Body of pancreas (tissue), 4 donors: ENCODE measurements around the gene STRBP. TPM values are rescaled to one million over a fixed set of nuclear protein-coding genes. Genes with fewer than 3 reads are reported as not detected.
"Not testable (repeated sequence)": the region's sequence is repeated elsewhere in the genome, so short reads cannot be mapped to it uniquely, and the experiment has no call there.

ENCODE experiments used
- ATAC-seq: fragments of 150-250 bp; one replicate; pipeline ENCODE4 v1.9.1; 2016
- DNase-seq, 4 donors: peaks; one replicate each; pipeline ENCODE4 v3.0.0-alpha.2; 2019
- H3K27ac ChIP-seq, 4 donors: fragments of 200-600 bp; sonication (generic); 1 replicate in 3 of 4; 2 replicates in 1 of 4; pipeline versions ENCODE4 v1.5.1 to v1.6.1; 2016 to 2019; ENCODE audit warnings: mild to moderate bottlenecking in 1 of 4, mixed read lengths in 1 of 4, moderate library complexity in 1 of 4
- H3K27me3 ChIP-seq, 2 donors: fragments of 200-600 bp; sonication (generic); one replicate each; pipeline ENCODE4 v1.6.0; 2016; ENCODE audit warnings: mild to moderate bottlenecking in 1 of 2
- H3K36me3 ChIP-seq, 2 donors: fragments of 200-600 bp; sonication (generic); replicated peaks in 1 of 2; 2 replicates each; pipeline ENCODE4 v1.5.1; 2016; ENCODE audit warnings: low read depth in 2 of 2; ENCODE audit not compliant: insufficient read depth in 1 of 2
- H3K4me1 ChIP-seq: fragments of 200-600 bp; sonication (generic); one replicate; pipeline ENCODE4 v1.6.0; 2016
- H3K4me3 ChIP-seq, 2 donors: fragments of 200-600 bp; sonication (generic); 1 replicate in 1 of 2; 2 replicates in 1 of 2; pipeline ENCODE4 v1.5.1; 2016 to 2019
- H3K9me3 ChIP-seq, 3 donors: fragments of 200-600 bp; sonication (generic); 1 replicate in 2 of 3; 2 replicates in 1 of 3; pipeline ENCODE4 v1.5.1; 2016
- CTCF ChIP-seq, 7 experiments: fragments of 450-650 bp in 4 of 7; fragments of 200-600 bp in 3 of 7; sonication (generic) in 3 of 7; IDR thresholded peaks; one replicate each; pipeline ENCODE4 v1.5.1; 2016 to 2019; ENCODE audit warnings: antibody characterized with exemption in 7 of 7
- POLR2A ChIP-seq, 3 donors: fragments of 450-650 bp; IDR thresholded peaks; one replicate each; pipeline ENCODE4 v1.6.1; 2016; ENCODE audit warnings: antibody characterized with exemption in 3 of 3, mild to moderate bottlenecking in 2 of 3
- WGBS, 2 donors: methylation state at CpG; one replicate each; pipeline ENCODE4 v1.1.5; 2017; 5-methylcytosine and 5-hydroxymethylcytosine counted together
- intact Hi-C: fragments of 100-400 bp; cut with DNase I; formaldehyde crosslinking; loops from one replicate; pipeline ENCODE4 v1.15.1; 2023
- total RNA-seq, 2 donors: library from RNA; depleted of rRNA; stranded (reverse); fragments of >200 nt; gene quantifications; one replicate each; pipeline ENCODE4 v1.1.0, GENCODE V29; 2016

Gene STRBP
- total RNA-seq, 2 donors from 2014 or later, result 11.5 to 13.5 TPM

GRCh38 chr9:123305879-123306278 lies 37.5 kb upstream of the STRBP start:
- intact Hi-C loops, result no loop called here
- Histone ChIP-seq H3K9me3 (no peaks in the 10 kb centered on the region), H3K27ac (no peak overlapping the region), H3K36me3 (no peaks in the 10 kb centered on the region), H3K4me1 (no peaks in the 10 kb centered on the region), H3K4me3 (no peak overlapping the region), H3K27me3 (no peaks in the 10 kb centered on the region)
- no peak for TF ChIP-seq POLR2A (IDR thresholded peaks at IDR 0.05)
- WGBS, 2 donors, result 69 to 85% methylated on average over 4 of the region's 4 CpGs
- ATAC-seq (no peak), DNase-seq (no peak)

GRCh38 chr9:123304340-123304691 lies 35.9 kb upstream of the STRBP start:
- DNase-seq (no peak), ATAC-seq (no peak)
- Histone ChIP-seq H3K27me3 (no peaks in the 10 kb centered on the region), H3K36me3 (no peaks in the 10 kb centered on the region), H3K27ac (no peak overlapping the region), H3K9me3 (no peaks in the 10 kb centered on the region), H3K4me1 (no peaks in the 10 kb centered on the region), H3K4me3 (no peak overlapping the region)
- intact Hi-C loops, result no loop called here
- 68 to 70% methylated on average over 4 of the region's 4 CpGs for WGBS, 2 donors
- TF ChIP-seq CTCF (IDR thresholded peaks at IDR 0.05), result no peak
- no peak for TF ChIP-seq POLR2A (IDR thresholded peaks at IDR 0.05)

- WGBS, 2 donors, result 82 to 83% methylated on average over 17 of the region's 17 CpGs
- Histone ChIP-seq H3K27me3 (no peaks in the 10 kb centered on the region), H3K9me3 (no peaks in the 10 kb centered on the region), H3K4me1 (no peaks in the 10 kb centered on the region), H3K4me3 (no peak overlapping the region), H3K36me3 (no peaks in the 10 kb centered on the region), H3K27ac (no peak overlapping the region)
- intact Hi-C loops, result no loop called here
- TF ChIP-seq CTCF (IDR thresholded peaks at IDR 0.05), result no peak
- no peak for TF ChIP-seq POLR2A (IDR thresholded peaks at IDR 0.05)
- no peak for DNase-seq
- ATAC-seq, result no peak
Measured at GRCh38 chr9:123302348-123303214, 34.2 kb upstream of the STRBP start.

- H3K27ac ChIP-seq, H3K9me3 ChIP-seq, H3K36me3 ChIP-seq, ATAC-seq, H3K4me3 ChIP-seq, H3K4me1 ChIP-seq, DNase-seq, intact Hi-C loops, H3K27me3 ChIP-seq: not testable (repeated sequence)
- WGBS, 2 donors, result 92% methylated on average over 13 of the region's 13 CpGs
Measured at GRCh38 chr9:123301936-123302335, 33.5 kb upstream of the STRBP start.

GRCh38 chr9:123300554-123300953 lies 32.2 kb upstream of the STRBP start:
- no peak overlapping the region for H3K4me3 ChIP-seq
- H3K27me3 ChIP-seq, result no peaks in the 10 kb centered on the region
- H3K36me3 ChIP-seq, result no peaks in the 10 kb centered on the region
- H3K4me1 ChIP-seq, result no peaks in the 10 kb centered on the region
- ATAC-seq (no peak), DNase-seq (no peak)
- H3K9me3 ChIP-seq, result no peaks in the 10 kb centered on the region
- TF ChIP-seq POLR2A (IDR thresholded peaks at IDR 0.05), result no peak
- no peak for TF ChIP-seq CTCF (IDR thresholded peaks at IDR 0.05)
- intact Hi-C loops, result no loop called here
- 73 to 87% methylated on average over 3 of the region's 3 CpGs for WGBS, 2 donors
- no peak overlapping the region for H3K27ac ChIP-seq
